ENCODE data around the gene CALM3. TPM values are rescaled to one million over a fixed set of nuclear protein-coding genes. Genes with fewer than 3 reads are reported as not detected.

The CALM3 gene
- total and polyA plus RNA-seq, 2 of the 4 experiments (the other 2 are of a cell fraction), result 91.6 to 501 TPM

GRCh38 chr19:46621191-46622117 lies 20.3 kb downstream of the CALM3 start:
- peak overlapping the region; percentile 88 for H2AK5ac ChIP-seq (ENCODE audit: low read depth, low read length)
- BruUV-seq (replicated peaks), result no TSS peak
- ChIA-PET CTCF (interaction anchor here (0.5 kb wide), 1 partner anchor 251 kb away, joined by 5 read pairs; no protein-coding TSS in a partner anchor), POLR2A (ENCODE audit: unreplicated experiment) (no interaction called here)
- H3K23ac ChIP-seq (ENCODE audit: low read depth, low read length), result peak overlapping the region; percentile 8; the same call in 1 of the 2 replicates
- peaks cover 46% of the 10 kb centered on the region for H3K4me1 ChIP-seq (ENCODE audit: control insufficient read depth, insufficient read depth, low read length)
- H2AFZ ChIP-seq (replicated peaks; ENCODE audit: low read length, poor library complexity), result peak overlapping the region; percentile 86
- no peaks in the 10 kb centered on the region for H3K27me3 ChIP-seq (ENCODE audit: control insufficient read depth, insufficient read depth, low read length)
- H3K36me3 ChIP-seq (ENCODE audit: control insufficient read depth, insufficient read depth, low read length), result no peaks in the 10 kb centered on the region
- H4K20me1 ChIP-seq (ENCODE audit: insufficient read depth, low read length), result peaks cover 14% of the 10 kb centered on the region
- H3K56ac ChIP-seq (ENCODE audit: extremely low read depth, insufficient read depth, low read length), result no peak overlapping the region
- TF ChIP-seq RCOR1 (IDR thresholded peaks at IDR 0.05; ENCODE audit: insufficient replicate concordance, low read length) (no peak), CEBPB (IDR thresholded peaks at IDR 0.05; ENCODE audit: low read depth, low read length) (no peak), ELK1 (IDR thresholded peaks at IDR 0.05; ENCODE audit: borderline replicate concordance, low read depth, low read length) (no peak), RAD21 (IDR thresholded peaks at IDR 0.05; ENCODE audit: low read length) (no peak), FOS (IDR thresholded peaks at IDR 0.05; ENCODE audit: low read depth, low read length) (no peak), MXI1 (IDR thresholded peaks at IDR 0.05; ENCODE audit: borderline replicate concordance, low read depth, low read length) (no peak), CTCF (conservative IDR thresholded peaks at IDR 0.05; ENCODE audit: low read depth, low read length) (no peak), MAZ (IDR thresholded peaks at IDR 0.05; ENCODE audit: borderline replicate concordance, low read depth, low read length) (no peak), RFX5 (IDR thresholded peaks at IDR 0.05; ENCODE audit: low read depth, low read length) (no peak)
- peaks cover 28% of the 10 kb centered on the region for H3K9me1 ChIP-seq (ENCODE audit: insufficient read depth, low read length)
- H3K4me3 ChIP-seq (ENCODE audit: insufficient read depth, low read depth, low read length), result no peak overlapping the region
- H2BK5ac ChIP-seq (ENCODE audit: low read depth, low read length, poor library complexity, severe bottlenecking), result peak overlapping the region; percentile 37
- H3K4ac ChIP-seq (ENCODE audit: low read depth, low read length), result peak overlapping the region; percentile 73
- H3K27ac ChIP-seq (ENCODE audit: insufficient read depth, low read length), result peak overlapping the region; percentile 51
- peak overlapping the region; percentile 4 for H2AK9ac ChIP-seq (replicated peaks; ENCODE audit: low read depth, low read length, poor library complexity)
- no peaks in the 10 kb centered on the region for H3K9me3 ChIP-seq (ENCODE audit: control insufficient read depth, insufficient read depth, low read length)
- H2BK20ac ChIP-seq (ENCODE audit: low read depth, low read length), result peak overlapping the region; percentile 50; the same call in 1 of the 2 replicates
- H4K8ac ChIP-seq (ENCODE audit: low read depth in 2 of 2, low read length in 2 of 2), result peak overlapping the region; percentile 11 to 25; a peak in 2 of 4 replicates
- 49% methylated on average over 14 of the region's 32 CpGs; no CpG with 5 or more reads in 1 of the 2 experiments for WGBS, 2 experiments (ENCODE audit: extremely low coverage in 2 of 2, insufficient read length in 1 of 2)
- DNase-seq, result peak; percentile 11
- H2BK15ac ChIP-seq (ENCODE audit: low read depth, low read length), result peak overlapping the region; percentile 50; the same call in 2 of the 3 replicates
- peak overlapping the region; percentile 48 for H3K14ac ChIP-seq (replicated peaks; ENCODE audit: low read depth, low read length)
- in situ Hi-C loops (cut with MboI; ENCODE audit: low sequenced_read_pairs), result no loop called here
- peak overlapping the region; percentile 36 for H3K18ac ChIP-seq (ENCODE audit: low read depth, low read length)
- H4K91ac ChIP-seq (ENCODE audit: insufficient read depth, low read depth, low read length), result peak overlapping the region; percentile 38; the same call in 1 of the 2 replicates
- H3K9ac ChIP-seq (ENCODE audit: low read depth, low read length), result peak overlapping the region; percentile 35; the same call in 1 of the 2 replicates
- H3K79me1 ChIP-seq (ENCODE audit: low read depth in 1 of 2, low read length in 2 of 2), result peaks cover 0 to 23% of the 10 kb centered on the region in 2 experiments; a peak in 1 of 4 replicates
- intact Hi-C loops (cut with micrococcal nuclease), result no loop called here
- H4K5ac ChIP-seq (ENCODE audit: low read depth, low read length), result peak overlapping the region; percentile 13
- peak overlapping the region; percentile 62 for H3K4me2 ChIP-seq (ENCODE audit: low read depth, low read length)
- dilution Hi-C loops (cut with HindIII; ENCODE audit: low sequenced_read_pairs, unreplicated experiment), result no loop called here
- ATAC-seq (ENCODE audit: low read depth), result no peak
- H2BK120ac ChIP-seq (ENCODE audit: low read depth, low read length), result peak overlapping the region; percentile 72

Data from IMR-90 (cell line).